DMS 273 treated with DMSO at 0.1 percent for 48 hours (cell line): ENCODE data around the gene GNL1.
"Not testable (repeated sequence)": the region's sequence is repeated elsewhere in the genome, so short reads cannot be mapped to it uniquely, and the experiment has no call there.

ENCODE experiments used
- DNase-seq: peaks from one replicate; lab custom pipeline; 2025; lab: John Stamatoyannopoulos, UW

Gene GNL1

DNA sequence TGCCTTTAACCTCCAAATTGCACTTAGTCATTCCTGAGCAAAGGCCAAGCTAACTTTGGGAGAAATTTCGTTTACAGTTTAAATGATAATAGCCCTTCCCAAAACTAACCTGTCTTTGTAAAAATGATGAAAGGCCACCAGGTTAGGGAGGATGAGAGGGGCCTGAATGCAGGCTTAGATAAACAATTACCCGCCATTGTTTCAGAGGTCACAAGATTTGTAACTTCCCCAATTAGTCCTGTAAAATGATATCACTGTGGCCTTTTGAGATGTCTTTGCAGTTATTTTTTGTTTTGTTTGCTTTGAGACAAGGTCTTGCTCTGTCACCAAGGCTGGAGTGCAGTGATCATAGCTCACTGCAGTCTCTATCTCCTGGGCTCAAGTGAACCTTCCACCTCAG lies 26.3 kb downstream of the GNL1 start:
- no peak for DNase-seq

DNA sequence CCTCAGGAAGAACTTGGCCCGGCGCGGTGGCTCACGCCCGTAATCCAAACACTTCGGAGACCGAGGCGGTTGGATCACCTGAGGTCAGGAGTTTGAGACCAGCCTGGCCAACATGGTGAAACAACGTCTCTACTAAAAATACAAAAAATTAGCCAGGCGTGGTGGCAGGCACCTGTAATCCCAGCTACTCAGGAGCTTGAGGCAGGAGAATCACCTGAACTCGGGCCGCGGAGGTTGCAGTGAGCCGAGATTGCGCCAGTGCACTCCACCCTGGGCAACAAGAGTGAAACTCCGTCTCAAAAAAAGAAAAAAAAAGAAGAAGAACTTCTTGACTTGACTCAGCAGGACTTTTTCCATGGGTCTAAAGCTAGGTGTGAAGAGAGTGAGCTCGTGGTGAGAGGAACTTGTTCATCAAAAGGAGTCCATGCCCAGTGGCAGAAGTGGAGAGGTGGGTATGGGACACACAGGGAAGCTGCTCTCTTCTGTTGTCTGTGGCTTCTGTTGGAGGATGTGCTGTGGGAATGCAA lies 26.9 kb downstream of the GNL1 start:
- DNase-seq = not testable (repeated sequence)

DNA sequence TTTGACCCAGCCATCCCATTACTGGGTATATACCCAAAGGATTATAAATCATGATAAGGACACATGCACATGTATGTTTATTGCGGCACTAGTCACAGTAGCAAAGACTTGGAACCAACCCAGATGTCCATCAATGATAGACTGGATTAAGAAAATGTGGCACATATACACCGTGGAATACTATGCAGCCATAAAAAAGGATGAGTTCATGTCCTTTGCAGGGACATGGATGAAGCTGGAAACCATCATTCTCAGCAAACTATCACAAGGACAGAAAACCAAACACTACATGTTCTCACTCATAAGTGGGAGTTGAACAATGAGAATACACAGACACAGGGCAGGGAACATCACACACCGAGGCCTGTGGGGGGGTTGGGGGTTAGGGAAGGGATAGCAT lies 29.8 kb downstream of the GNL1 start:
- not testable (repeated sequence) for DNase-seq

DNA sequence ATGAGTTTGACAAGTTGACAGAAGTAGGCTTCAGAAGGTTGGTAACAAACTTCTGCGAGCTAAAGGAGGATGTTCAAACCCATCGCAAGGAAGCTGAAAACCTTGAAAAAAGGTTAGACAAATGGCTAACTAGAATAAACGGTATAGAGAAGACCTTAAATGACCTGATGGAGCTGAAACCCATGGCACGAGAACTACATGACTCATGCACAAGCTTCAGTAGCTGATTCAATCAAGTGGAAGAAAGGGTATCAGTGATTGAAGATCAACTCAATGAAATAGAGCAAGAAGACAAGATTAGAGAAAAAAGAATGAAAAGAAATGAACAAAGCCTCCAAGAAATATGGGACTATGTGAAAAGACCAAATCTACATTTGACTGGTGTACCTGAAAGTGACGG lies 34.3 kb downstream of the GNL1 start:
- DNase-seq = not testable (repeated sequence)

DNA sequence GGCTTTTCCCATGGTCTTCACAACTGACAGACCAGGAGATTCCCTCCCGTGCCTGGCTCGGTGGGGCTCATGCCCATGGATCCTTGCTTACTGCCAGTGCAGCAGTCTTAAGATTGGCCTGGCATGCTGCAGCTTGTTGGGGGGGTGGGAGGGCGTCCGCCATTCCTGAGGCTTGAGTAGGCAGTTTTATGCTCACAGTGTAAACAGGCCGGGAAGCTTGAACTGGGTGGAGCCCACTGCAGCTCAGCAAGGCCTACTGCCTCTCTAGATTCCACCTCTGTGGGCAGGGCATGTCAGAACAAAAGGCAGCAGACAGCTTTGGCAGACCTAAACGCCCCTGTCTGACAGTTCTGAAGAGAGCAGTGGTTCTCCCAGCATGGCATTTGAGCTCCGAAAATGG lies 35.2 kb downstream of the GNL1 start:
- DNase-seq = not testable (repeated sequence)

DNA sequence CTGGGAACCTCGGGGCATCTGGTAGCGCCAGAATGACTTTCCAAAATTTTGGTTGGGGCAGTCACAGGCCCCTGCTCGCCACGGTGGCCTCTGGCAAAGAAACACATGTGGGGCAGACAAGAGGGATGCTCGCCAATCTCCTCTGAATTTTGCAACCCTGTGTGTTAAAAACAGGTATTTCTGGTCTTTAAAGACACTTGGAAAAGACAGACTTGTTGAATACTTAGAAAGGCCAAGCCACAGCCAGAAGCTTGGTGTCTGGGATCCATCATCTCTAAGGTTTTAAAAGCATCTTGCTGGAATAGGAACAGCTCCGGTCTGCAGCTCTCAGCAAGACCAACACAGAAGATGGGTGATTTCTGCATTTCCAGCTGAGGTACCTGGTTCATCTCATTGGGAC lies 35.8 kb downstream of the GNL1 start:
- DNase-seq = no peak

DNA sequence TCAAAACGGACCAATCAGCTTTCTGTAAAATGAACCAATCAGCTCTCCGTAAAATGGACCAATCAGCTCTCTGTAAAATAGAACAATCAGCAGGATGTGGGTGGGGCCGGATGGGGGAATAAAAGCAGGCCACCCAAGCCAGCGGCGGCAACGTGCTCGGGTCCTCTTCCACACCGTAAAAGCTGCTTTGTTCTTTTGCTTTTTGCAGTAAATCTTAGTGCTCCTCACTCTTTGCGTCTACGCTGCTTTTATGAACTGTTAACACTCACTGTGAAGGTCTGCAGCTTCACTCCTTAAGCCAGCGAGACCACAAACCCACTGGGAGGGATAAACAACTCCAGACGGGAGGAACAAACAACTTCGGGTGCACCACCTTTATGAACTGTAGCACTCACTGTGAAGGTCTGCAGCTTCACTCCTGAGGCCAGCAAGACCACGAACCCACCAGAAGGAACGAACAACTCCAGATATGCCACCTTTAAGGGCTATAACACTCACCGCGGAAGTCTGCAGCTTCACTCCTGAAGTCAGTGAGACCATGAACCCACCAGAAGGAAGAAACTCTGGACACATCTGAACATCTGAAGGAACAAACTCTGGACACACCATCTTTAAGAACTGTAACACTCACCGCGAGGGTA lies 37.7 kb downstream of the GNL1 start:
- DNase-seq = not testable (repeated sequence)

DNA sequence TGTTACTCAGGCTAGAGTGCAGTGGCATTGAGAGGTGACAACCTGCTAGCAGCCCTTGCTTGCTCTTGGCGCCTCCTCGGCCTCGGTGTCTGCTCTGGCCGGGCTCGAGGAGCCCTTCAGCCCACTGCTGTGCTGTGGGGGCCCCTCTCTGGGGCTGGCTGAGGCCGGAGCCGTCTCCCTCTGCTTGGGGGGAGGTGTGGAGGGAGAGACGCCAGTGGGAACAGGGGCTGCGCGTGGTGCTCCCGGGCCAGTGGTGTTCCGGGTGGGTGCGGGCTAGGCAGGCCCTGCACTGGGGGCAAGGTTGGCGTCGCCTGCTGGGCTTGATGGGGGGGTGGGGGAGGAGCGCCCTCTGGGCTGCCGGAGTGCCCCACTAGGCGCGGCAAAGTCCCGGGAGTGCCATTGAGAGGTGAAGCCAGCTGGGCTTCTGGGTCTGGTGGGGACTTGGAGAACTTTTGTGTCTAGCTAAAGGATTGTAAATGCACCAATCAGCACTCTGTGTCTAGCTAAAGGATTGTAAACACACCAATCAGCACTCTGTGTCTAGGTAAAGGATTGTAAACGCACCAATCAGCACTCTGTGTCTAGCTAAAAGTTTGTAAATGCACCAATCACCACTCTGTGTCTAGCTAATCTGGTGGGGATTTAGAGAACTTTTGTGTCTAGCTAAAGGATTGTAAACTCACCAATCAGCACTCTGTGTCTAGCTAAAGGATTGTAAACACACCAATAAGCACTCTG lies 38.4 kb downstream of the GNL1 start:
- DNase-seq = not testable (repeated sequence)

DNA sequence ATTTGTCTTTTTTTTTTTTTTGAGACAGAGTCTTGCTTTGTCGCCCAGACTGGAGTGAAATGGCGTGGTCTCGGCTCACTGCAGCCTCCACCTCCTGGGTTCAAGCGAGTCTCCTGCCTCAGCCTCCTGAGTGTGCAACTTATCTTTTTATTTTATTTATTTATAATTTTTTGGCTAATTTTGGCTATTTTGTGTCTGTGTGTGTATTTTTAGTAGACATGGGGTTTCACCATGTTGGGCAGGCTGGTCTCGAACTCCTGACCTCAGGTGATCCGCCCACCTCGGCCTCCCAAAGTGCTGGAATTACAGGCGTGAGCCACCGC lies 39.6 kb downstream of the GNL1 start:
- not testable (repeated sequence) for DNase-seq

DNA sequence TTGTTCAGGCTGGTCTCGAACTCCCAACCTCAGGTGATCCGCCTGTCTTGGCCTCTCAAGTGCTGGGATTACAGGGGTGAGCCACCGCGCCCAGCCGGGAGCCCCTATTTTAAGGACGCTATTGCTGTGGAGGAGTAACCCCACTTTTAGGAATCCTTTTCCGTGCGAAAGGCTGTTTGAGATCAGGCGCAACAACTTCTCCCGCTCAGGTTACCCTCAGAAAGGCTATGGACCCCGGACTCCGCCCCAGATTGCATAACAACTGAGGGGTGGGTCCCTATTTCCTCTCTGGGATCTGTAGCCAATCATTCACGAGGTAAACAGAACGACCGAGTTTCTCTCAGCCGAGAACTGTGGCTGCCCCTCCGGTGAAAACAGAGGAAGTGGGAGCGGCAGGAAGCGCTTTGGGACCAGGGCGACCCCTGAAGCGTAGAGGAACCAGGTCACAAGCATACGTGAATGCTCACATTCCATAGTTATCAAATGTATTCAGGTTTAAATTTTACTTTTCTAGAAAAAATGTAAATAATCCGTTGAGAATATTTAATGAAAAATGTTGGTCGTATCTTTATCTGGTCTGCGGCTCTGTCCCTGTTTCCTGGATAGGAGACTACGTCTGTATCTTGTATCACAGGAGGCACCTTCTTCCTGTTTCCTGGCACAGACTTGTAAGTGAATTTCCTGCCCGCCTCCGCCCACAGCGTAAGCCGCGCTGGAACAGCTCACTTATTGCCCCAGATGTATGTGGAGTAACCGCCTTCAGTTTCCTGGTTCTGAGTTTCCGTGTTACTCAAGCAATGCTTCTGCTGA lies 40.1 kb downstream of the GNL1 start:
- DNase-seq = peak; percentile 82

DNA sequence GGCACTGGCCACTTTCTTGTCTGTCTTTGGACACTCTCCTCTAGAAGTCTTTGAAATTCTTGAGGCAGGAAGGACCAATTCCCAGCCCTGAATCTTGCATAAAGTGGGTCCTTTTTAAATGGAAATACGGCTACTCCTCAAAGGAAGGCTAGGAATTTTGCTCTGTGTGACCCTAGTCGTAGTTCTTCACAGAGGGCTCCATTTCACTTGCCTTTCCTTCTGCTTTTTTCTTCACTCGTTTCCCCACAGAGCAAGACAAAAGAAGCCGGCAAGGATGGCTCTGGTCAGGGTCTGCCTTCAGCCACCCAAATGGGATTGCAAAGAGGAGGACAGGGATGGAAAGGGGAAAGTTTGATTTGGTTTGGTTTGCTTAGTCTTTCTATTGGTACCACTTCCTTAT lies 41.2 kb downstream of the GNL1 start:
- no peak for DNase-seq

DNA sequence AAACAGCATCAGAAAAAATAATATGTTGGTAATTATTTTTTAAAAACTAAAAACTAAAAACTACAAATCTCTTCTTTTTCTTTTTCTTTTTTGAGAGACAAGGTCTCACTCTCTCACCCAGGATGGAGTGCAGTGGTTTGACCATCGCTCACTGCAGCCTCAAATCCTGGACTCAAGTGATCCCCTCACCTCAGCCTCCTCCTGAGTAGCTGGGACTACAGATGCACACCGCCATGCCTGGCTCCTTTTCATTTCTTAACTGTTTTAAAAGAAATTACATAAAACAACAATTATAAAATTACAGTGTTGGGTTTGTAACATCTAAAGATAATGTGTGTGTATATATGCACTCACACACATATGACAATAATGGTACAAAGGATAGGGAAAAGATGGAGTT lies 42.8 kb downstream of the GNL1 start:
- no peak for DNase-seq

DNA sequence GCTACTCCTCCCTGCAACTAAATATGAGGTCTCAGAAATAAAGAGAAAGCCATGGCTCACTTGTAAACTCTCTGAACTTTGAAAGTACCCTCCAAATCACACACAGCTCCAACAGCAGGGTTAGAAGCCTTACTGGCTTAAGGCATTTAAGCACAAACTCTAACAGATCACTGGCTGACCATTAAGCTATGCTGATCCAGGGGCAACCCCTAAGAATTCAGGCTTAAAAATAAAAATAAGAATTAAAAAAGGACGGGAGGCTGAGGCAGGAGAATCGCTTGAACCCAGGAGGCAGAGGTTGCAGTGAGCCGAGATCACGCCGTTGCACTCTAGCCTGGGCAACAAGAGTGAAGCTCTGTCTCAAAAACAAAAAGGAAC lies 45.1 kb downstream of the GNL1 start:
- DNase-seq = no peak

DNA sequence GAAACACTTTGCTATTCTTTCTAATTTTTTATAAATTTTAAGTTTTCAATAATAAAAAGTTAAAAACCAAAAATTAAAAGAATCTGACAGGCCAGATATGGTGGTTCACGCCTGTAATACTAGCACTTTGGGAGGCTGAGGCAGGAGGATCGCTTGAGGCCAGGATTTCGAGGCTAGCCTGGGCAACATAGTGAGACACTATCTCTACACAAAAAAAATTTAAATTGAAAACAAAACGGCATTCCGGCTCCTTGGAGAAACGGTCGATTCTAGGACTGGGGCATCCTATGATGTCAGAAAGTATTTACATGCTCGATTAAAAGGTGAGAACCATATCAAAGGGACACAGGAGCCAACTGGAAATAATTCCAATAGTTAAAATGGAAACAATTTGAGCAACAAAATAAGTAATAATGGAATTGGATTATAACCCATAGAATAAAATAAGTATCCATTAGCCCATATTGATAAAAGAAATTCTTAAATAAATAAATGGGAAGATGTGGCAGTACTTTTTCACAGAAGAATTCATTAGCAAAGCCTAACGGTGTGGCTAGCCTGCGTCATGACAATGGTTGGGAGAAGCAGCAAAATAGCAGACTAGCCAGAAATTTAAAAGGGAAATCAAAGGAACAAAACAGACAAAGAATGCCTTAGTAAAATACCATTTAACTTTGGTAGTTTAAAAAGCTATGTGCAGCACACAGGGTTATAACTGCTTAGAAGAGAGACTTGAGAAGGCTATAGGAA lies 45.7 kb downstream of the GNL1 start:
- no peak for DNase-seq

DNA sequence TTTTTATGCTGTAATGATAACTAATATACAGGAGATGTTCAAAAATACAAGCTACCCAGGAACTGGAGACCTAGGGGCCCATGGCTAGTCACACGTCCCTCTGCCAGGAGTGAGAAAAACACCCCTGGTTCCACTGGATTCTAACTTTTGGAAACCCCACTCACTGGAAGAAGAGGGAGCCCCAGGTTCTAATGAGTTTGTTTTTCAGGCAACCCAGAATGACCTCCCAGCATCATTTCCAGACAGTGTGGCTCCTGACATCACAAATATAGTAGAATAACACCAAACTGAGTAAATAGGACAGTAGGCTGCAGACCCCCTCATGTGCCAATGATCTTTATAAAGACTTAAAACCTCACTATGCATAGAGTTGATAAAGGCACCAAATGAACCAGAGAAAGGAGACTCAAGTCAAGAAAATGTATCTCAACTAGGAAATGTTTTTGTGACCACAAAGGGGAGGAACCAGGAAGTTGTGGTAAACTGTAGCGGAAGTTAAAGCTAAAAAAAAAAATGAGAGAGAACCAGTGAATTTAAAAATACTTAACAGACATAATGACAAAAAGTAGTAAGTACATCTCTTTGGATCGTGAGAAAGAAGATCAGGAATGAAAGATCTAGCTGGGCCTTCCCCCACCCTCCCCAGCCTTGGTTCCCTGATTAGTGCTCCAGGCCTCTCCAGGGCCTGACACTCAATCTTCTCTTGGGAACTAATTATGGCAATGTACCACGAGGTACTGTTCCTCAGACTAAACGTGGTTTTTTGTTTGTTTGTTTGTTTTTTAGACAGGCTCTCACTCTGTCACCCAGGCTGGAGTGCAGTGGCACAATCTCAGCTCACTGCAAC lies 47.2 kb downstream of the GNL1 start:
- no peak for DNase-seq

DNA sequence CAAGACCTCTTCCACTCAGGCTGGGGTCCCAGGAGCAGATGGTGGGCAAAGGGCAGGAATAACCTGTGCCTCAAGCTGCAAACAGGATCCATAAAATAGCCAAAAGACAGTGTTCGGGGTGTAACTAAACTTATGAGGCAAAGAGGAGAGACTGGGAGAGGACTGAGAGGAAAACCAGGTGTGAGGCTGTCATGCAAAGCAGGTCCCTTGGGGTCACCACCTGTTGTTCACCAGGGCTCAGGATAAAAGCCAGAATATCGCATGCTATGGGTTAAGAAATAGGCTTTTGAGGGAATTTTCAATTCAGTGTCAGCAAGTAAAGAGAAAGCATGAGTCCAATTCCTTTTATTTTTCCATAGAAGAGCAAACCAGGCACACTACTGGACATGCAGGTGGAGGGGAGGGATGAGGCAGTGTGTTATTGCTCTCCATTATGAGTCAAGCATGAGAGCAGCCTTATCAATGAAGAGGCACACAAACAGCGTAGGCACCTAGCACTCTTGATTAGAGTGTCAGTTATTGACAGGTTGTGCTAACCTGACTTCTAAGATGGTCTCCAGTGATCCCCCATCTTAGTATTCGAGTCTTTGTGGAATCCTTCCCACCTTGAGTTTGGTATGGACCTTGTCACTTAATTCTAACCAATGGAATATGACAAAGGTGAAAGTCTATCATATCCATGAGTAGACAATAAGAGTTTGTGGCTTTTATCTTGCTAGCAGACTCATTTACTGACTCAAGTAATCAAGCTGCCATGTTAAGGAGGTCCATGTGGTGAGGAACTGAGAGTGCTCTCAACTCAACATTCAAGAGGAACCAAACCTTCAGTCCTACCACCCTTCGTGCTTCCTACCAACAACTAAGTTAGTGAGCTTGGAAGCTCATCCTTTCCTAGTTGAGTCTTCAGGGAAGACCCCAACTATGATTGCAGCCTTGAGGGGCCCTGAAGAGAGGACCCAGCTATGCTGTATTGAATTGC lies 48.2 kb downstream of the GNL1 start:
- DNase-seq = no peak

DNA sequence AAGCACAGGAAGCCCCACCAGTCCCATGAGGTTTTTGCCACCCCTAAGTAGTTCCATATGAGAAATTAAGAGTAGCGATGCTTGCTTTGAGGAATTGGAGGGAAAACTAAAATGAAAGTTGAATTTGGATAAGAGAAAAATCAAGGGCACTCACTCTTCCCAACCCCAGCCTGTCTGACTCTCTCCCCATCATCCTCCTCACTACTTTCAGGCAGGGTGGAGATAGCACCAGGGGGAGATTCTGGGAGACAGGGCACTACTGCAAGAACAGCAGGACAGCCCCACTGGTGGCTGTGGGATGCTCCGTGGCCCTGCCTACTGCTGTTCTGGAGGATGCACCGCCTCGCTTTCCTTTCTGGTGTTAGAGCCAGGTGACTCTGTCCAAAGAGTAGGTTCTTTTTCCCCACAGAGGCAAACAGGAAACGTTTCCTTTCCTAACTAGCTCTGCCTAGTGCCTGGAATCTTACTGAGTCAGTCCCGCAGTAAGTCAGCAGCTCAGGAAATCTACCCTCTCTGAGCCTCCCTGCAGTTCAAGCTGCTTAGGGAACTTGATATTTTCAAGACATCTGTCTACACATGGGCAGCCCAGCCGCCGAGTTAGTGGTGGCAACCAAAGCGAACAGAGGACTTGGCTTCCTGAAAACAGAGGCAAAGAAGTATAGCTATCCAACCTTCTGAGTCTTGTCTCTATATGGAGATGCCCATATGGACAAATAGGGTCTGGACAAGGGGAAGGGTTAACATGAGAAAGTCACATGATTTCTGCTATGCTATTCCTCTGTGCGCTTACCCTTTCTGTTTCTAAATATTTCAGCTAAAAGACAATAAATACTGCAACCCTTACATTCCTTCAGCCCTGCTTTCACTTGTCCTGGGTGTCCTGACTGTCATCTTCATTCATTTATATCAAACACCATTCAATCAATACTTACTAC lies 55.6 kb downstream of the GNL1 start:
- DNase-seq = no peak

DNA sequence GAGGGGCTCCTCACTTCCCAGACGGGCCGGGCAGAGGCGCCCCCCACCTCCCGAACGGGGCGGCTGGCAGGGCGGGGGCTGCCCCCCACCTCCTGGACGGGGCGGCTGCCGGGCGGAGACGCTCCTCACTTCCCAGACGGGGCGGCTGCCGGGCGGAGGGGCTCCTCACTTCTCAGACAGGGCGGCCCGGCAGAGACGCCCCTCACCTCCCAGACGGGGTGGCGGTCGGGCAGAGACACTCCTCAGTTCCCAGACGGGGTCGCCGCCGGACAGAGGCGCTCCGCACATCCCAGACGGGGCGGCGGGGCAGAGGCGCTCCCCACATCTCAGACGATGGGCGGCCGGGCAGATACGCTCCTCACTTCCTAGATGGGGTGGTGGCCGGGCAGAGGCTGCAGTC lies 57.6 kb downstream of the GNL1 start:
- not testable (repeated sequence) for DNase-seq

DNA sequence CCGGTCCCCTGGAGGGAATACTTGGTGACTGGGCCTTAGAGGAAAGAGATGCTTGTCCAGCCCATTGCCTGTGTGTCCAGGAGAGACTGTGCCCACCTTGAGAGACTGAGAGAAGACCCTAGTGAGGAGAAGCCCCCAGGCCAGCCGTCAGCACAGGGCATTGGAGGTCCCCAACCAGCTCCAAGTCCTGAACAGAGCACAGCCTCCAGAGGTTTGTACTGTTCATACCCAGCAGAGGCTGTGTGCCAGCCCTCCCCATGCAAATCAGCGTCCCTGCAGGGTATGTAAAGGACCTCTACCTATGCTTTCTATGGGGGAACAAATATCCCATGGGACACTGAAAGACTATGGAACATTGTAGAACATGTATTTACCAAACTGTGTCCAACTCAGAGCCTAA lies 58.6 kb downstream of the GNL1 start:
- DNase-seq = no peak
